ENCODE results near the gene FAM149A.

The FAM149A gene

GRCh38 chr4:186144946-186145569, 40.6 kb downstream of the FAM149A start:
- TF ChIP-seq CTCF (conservative IDR thresholded peaks at IDR 0.05): no peak

DNA sequence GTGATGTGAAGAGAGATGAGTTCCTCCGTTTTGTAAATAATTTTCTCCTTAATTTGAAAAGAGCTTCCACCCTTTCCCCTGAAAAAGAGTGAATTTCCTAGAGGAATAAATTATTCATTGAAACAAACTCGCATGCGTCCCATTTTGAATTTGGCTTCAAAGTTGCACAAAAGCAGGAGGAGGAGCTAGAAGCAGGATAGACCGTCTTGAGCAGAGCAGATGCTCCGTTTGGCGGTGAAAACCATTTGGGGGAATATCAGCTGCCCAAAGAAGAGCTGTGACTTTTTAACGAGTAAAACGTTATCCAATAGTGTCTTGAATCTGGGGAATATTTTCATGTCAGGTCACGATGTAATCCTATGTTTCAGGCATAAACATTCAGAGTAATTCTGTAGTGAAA, 42.0 kb downstream of the FAM149A start:
- TF ChIP-seq CTCF (conservative IDR thresholded peaks at IDR 0.05): no peak
- H3K27ac ChIP-seq: no peak overlapping the region

More at GRCh38 chr4:186144946-186145569, 40.6 kb downstream of the FAM149A start:
- peak overlapping the region; percentile 77 for H3K27ac ChIP-seq

- TF ChIP-seq CTCF (conservative IDR thresholded peaks at IDR 0.05): no peak
- no peak overlapping the region for H3K27ac ChIP-seq
Observed at GRCh38 chr4:186148336-186148975, 44.0 kb downstream of the FAM149A start.

DNA sequence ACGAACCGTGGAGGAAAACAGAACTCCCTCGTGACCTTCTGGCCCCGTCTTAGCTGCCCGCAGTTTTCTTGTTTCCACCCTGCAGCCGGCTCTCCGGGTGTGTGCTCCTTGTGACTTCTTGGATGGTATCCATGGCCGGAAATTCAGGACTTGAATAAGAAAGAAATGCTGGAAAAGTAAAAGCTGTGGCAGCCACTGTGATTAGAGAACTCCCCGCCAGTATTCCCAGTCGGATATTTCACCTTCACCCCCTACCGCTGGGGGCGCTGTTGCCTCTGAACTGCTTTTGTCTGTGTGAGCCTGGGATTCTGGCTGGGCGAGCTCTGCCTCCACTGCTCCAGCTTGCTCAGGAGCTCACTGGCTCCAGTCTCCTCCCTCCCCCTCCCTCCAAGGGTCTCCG, 45.4 kb downstream of the FAM149A start:
- peak; percentile 50 for TF ChIP-seq CTCF (conservative IDR thresholded peaks at IDR 0.05)
- H3K27ac ChIP-seq: no peak overlapping the region

- TF ChIP-seq CTCF (conservative IDR thresholded peaks at IDR 0.05): no peak
- no peak overlapping the region for H3K27ac ChIP-seq
Observed at GRCh38 chr4:186150926-186151325, 46.4 kb downstream of the FAM149A start.

DNA sequence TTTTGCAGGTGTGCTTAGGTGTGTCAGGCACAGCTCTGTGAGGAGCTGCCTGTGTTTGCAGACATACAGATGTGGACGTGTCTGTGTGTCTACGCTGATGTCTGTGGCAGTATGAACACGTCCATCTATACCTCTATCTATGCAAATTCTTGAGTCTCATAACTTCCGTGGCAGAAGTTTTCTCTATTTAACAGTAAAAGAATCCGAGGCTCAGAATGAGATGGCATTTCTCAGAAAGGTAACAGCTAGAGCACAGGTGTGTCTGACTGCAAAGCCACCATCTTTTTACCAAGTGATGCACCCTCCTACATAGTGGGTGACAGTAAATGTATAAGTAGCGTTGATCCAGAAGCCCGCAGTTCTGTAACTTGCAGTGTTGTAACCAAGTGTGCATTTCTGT, 47.0 kb downstream of the FAM149A start:
- H3K27ac ChIP-seq: no peak overlapping the region
- no peak for TF ChIP-seq CTCF (conservative IDR thresholded peaks at IDR 0.05)

- TF ChIP-seq CTCF (conservative IDR thresholded peaks at IDR 0.05): no peak
- H3K27ac ChIP-seq: no peak overlapping the region
Observed at GRCh38 chr4:186158021-186158813, 53.7 kb downstream of the FAM149A start.
